ENCODE results near the gene GFOD1.
"Not testable (repeated sequence)": the region's sequence is repeated elsewhere in the genome, so short reads cannot be mapped to it uniquely, and the experiment has no call there.

Gene GFOD1

DNA sequence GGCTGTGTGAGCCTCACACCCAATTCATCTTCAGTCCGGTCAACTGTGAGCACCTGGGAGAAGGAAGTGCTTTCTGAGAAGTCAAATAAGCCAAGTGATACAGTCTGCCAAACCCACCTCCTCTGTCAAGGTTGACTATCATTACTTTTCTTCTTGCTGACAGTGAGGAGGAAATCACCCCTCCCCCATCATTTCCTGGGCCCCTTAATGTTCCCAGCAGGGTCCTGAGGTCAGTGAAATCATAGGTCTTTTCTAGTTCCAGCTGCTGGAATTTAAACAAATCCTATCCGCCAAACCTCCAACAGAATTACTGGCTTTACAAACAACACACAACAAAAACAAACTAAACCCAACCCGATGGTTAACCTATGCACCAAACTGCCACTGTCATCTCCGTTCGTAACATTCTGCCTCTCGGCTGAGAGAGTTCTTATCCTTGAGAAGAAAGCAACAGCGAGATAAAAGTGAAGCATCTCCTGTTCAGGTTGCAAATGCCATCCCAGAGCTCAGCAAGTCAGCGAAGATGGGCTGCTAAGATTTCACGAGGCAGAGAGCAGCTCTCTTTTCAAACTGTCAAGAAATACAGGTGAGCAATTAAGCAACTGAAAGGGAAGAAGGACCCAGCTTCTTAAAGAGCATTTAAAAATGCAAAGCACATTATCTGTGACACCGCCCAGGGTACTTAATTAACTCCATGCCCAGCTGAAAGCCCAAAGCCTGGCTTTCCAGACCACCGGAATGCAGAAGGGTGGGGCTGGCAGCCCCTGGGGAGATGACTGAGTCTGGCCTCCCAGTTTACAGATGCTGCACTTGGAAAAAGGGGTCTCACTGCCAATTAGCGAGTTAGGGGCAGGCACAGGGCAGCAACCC is 24.7 kb downstream of the GFOD1 start:
- DNase-seq, result no peak

DNA sequence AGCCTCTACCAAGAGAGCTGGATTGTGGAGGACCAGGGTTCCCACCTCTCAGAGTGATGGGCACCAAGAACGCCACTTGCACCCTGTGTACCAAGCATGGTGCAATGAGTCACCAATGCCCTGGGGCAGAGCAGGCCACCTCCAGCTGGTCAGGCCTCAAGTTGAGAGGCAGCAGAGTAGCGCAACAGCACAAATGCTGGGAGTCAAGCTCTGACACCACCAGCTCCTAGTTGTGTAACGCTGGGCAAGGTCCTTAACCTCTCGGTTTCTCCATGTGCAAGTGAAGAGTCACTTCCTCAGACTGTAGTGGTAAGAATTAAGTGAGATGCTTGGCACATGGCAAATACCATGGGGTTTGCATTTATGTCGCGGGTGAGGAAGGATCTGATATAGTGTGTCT is 25.6 kb downstream of the GFOD1 start:
- DNase-seq, result no peak

DNA sequence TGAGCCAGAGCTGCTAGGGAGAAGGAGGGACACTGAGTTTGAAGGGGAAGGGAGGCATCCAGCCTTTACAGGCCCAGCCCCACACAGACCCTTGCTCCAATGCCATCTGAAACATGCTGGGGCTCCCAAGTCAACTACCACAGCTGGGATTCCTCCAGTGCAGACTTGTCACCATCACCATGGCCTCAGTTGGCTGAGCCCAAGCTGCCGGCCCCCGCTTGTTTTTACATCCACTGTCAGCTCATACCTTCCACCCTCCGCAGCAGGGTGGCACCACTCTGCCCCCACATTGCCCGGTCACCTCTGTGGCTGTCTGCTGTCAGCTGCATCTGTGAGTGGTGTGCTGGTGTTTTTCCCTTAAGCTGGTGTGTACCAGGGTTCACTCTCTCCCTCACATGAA is 26.1 kb downstream of the GFOD1 start:
- no peak for DNase-seq

DNA sequence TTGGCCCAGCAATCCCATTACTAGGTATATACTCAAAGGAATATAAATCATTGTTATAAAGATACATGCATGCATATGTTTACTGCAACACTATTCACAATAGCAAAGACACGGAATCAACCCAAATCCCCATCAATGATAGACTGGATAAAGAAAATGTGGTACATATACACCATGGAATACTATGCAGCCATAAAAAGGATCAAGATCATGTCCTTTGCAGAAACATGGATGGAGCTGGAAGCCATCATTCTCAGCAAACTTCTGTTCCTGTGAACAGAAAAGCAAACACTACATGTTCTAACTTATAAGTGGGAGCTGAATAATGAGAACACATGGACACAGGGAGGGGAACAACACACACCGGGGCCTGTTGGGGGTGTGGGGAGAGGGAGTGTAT is 27.1 kb downstream of the GFOD1 start:
- DNase-seq, result not testable (repeated sequence)

DNA sequence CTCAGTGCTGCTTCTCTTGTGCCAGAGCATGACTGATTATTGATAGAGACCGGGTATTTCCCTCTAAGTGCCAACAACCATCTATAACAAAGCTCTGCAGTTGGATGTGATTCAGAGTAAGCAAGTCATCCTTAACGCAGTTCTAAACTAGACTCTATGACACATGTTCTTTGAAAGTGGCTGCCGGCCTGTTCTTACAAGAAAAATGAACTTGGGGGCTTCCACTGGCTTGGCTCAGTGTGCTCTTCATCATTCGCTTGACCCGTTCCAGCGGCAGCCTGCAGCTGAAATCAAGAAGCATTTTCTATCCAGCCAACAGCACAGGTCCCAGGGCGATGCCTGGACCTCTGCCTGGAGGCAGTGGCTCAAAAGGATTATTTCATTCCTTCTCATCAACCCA is 29.8 kb downstream of the GFOD1 start:
- no peak for DNase-seq

DNA sequence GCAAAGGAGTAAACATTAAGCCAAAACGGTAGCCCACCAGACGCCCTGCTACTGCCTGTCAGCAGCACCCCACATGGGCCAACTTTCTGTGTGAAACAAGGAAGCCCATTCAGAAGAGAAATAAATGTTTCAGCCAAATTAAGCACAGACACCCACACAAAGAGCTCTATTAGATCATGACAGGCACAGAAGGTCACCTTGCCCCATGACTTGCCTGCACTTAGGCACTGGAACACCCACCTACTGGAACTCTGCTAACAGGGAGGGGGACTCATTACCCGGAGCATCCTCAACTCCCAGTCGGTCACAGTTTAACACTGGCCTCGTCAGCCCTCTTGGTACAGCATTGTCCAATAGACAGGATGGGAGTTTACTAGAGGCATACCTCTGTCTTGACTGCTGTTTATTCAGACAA is 31.8 kb downstream of the GFOD1 start:
- no peak for DNase-seq

DNA sequence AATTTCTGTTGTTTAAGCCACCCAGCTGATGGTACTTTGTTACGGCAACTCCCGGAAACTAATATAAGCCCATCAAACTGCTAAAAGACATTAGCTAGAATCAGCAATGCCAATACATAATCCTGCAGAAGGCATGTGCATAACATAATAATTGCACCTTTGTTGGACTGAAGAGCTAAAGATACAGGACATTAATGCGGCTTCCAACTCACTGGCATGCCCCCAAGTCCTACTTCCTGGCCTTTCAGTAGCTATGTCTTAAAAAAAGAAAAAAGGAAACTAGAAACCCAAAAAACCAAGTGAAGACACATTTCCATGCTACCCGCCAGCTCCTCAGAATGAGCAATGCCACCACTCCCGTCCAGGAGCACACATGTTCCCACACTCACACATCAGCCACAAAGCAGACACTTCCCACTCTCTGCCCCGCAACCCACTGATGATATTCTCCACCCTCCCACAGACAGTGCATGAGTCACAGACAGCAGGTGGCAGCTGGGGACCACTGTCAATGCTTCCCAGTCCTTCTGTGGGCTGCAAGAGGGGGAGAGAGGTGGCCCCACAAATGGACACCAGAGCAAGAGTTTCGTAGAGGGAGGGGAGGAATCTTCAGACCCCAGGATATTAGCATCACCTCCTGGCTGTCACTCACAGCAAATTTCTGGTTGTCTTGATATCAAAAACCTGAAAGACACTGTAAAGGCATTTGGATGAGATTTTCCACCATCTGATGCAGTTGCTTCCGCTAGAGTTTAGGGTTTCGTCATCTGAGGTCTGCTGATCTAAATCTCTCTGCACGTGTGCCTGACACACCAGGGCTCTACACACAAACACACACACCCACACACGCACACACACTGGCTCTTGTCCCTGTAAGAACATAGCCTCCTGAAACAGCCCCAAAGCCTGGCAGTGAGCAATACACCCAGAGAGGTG is 32.8 kb downstream of the GFOD1 start:
- DNase-seq, result peak; percentile 69

DNA sequence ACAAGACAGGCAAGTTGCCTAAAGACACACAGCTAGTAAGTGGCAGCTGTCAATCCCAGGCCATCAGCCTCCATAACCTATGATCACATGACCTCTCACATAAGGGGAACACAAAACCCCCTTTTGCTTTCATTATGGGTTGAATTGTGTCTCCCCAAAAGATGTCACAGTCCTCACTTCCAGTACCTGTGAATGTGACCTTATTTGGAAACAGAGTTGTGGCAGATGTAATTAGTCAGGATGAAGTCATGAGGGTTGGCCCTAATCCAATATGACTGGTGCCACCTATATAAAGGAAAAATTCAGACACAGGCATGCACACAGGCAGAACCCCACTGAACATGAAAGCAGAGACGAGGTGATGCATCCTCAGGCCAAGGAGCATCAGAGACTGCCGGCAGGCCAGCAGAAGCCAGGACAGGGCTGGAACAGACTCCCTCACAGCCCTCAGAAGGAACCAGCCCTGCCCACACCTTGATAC is 33.6 kb downstream of the GFOD1 start:
- DNase-seq, result no peak

DNA sequence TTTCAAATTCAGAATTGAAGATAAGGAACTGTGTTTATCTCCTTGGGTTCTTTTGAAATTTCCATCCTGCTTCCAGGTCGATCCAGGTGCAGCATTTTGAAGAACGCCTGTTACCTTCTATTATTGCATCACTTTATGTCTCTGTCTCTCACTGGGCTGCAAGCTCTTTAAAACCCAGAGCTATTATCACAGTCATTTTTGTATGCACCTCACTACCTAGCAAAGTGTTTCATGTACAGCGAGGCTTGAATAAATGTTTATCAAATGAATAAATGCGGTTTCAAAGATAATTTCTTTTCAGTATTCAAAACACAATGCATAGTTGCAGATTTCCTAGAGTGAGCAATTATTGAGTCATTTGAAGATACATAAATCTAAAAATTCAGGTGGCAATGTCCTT is 34.2 kb downstream of the GFOD1 start:
- DNase-seq, result no peak

DNA sequence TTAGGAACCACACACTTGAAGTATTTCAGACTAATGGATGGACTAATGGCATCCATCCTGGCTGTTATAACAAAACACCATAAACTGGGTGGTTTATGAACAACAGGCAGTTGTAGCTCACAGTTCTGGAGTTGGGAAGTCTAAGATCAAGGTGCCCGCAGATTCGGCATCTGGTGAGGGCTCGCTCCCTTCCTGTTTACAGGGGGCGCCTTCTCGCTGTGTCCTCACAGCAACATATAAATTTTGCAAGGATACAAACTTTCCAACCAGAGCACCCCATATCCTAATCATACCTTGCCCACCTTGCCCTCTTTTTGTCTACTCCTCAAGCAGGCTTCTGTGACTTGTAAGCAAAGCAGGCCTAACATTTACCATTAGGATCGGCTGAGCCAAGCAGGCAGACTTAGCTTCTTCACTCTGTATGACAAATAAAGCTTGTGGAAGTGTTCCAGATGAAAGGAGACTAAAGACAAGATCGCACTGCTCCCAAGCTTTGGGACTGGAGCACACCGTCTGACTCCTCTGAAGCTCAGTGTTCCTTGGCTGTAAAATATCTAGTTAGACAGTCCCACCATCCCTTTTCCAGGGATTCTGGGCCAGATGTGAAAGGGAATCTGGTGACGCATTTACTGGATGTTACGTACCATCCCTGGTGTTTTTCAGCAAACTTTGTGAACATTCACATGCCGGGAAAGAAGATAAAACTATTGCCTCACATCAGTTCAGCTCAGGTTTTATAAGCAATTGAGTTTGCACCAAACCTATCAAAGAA is 34.9 kb downstream of the GFOD1 start:
- DNase-seq, result no peak

DNA sequence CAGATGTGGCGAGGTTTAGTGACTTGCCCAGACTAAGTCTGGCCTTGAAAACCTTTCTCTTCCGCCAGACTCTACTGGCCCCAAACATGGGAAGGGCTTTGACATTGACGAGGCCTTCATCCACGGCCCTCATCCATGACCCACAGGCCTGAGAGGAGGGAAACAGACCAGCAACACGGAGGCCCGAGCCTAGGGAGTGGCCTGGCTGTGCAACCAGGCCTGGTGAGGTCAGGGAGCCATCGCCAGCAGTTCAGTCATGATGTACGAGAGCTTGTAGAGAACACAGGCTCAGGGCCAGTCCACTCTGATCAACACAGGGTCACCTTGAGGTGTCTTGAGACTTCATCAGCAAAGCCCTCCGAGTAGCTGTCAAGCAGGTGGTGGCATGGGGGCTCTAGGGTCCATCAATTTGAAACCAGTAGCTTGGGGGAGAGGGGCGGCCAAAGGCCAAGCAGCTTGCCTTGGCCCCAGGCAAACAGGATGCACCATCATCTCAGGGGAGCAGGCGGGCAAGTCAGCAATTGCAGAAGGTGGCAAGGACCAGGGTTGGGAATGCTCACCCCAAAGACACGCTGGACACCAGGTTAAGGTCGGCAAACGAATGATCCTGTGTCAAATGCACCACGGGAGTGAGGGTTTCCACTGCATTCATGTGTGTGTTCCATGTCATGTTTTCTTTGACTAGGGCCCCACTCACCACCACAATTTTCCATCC is 36.1 kb downstream of the GFOD1 start:
- DNase-seq, result no peak

DNA sequence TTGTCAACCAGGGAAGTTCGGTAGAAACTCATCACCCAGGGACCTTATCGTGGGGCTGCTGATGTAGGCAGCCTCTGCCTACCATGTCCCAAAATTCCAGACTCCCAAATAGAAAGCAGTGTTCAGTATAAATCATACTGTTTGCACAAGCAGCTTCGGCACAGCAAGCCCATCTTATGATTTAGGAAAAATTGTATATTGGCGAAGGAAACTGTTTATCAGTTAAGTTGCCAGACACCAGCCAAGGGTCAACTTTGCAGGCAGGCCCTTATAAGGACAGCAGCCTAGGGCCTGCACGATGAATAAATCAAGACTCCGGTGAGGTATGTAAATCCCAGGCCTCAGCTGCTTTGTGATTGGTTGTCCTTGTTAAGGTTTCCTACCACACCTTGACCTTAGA is 36.8 kb downstream of the GFOD1 start:
- no peak for DNase-seq

DNA sequence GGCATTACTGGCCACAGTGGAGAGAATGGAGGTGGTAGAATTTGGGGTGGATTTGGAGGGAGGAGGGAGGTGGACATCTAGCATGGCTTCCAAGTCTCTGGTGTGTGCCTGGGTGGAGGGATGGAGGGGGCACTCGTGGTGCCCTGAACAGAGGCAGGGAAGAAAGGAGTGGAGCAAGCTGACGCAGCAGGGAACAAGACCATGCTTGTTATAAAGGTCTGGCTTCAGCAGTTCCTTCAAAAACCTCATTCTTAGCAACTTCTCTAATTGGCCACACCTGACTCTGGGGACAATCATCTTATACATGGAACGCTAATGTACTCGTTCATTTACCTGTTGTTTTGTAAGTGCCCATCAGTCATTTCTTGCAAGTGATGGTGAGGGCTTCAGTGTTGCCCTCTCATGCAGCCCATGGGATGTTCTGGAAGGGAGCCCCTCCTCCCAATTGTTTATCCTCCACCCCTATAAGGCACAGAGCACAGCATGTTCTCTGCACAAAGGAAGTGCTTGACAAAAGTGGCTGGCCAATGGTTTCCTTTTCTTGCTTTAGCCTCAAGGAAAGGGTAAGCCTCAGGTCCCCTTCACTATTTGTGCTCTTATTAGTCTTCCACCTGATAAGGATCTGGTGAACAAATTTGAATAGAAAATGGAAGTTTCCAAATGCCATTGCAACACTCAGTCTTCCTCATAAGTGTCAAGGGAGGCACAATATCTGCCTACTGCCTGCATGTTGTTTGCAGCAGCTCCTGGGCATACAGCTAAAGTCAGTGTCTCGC is 39.3 kb downstream of the GFOD1 start:
- DNase-seq, result no peak

DNA sequence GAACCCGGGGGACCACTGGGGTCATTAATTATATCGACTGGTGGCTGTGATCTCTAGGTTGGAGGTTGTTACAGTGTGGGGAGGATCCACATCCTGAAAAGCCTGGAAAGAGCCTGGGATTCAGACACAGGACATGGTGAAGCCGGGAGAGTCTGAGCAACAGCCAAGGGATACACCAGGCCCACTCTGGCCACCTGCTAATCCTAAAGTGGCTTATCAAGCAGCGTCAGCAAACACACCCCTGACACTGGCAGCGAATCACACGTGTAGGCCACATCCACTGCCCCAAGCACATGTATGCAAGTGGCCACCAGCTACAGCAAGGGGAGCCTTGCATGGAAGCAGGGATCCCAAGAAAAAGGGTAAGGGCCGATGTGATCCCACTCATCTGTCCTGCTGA is 41.0 kb downstream of the GFOD1 start:
- no peak for DNase-seq

DNA sequence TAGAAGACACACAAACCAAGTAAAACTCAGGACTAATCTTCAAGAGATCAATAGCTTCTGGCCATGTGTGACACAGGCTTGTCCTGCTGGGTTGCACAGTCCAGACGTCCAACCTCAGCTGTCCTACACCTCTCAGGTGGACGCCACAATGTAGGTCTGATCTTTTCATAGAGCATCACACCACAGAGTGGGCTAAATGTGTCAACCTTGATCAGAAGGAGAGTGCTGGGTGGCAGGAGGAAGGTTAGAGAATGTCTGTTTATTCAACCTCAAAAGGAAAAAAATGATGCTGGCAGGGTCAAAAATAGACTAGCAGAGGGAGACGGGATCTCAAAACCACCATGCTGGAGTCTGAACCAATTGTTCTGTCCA is 41.7 kb downstream of the GFOD1 start:
- DNase-seq, result no peak

DNA sequence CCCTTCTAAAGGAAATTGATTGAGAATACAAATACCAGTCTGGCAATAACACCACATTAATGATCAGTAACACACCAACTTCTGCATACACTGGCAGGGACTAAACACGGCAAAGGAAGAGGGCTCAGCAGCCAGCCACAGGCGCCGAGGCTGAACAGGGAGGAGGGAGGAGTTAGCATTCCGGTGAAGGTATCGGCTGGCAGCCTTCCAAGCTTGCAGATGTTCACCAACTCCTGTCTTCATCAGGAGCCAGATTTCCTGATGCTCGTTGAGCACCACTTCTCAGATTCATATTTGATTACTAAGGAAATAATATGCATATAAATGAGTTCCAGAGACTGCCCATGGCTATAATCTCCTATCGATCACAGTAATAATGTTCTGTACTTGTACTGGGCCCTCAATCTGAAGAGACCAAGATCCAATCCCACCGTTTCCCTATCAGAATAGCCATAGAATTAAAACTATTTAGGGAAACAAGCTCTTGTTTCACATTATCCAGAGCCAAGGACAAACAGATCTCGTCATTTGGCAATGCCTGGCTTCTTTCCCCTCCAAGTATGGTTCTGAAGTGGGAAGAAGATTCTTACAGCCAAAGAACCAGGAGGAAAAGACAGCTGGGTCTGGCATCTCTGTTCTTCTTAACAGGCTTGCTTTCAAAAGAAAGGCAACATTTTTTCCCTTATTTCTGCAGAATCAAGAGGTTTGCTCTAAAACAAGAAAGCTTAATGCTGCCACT is 42.2 kb downstream of the GFOD1 start:
- no peak for DNase-seq

DNA sequence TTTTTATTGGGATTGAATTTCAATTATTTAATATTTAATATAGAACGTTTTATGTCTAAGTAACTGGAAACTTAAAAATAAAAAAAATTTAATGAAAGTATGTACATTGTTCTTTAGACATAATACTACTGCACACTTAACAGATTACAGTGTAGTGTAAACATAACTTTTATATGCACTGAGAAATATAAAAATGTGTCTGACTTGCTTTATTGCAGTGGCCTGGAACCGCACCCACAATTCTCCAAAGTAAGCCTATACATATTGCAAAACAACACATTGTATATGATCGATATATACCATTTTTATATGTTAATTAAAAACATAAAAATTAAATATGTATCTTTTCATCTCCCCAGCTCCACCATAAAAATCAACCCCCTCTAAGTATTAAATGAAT is 42.8 kb downstream of the GFOD1 start:
- DNase-seq, result no peak

DNA sequence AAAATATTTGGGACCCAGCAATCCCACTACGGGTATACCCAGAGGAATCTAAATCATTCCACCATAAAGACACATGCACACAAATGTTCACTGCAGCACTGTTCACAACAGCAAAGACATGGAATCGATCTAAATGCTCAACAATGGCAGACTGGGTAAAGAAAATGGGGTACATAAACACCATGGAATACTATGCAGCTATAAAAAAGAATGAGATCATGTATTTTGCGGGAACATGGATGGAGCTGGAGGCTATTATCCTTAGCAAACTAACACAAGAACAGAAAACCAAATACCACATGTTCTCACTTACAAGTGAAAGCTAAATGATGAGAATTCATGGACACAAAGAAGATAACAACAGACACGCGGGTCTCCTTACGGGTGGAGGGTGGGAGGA is 43.4 kb downstream of the GFOD1 start:
- not testable (repeated sequence) for DNase-seq

DNA sequence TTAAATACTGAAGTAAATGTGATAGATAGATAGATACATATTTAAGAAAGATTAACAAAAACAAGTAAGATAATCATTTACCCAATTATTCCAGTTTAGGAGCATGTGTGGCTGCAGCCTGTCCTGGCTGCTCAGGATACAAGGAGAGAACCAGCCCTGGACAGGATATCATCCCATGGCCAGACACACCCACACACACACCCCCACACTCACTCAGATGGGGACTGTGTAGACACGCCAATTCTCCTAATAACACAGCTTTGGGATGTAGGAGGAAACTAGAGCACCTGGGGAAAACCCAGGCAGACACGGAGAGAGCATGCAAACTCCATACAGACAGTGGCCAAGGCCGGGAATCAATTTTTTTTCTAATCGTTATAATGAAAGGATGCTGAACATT is 45.6 kb downstream of the GFOD1 start:
- DNase-seq, result no peak

DNA sequence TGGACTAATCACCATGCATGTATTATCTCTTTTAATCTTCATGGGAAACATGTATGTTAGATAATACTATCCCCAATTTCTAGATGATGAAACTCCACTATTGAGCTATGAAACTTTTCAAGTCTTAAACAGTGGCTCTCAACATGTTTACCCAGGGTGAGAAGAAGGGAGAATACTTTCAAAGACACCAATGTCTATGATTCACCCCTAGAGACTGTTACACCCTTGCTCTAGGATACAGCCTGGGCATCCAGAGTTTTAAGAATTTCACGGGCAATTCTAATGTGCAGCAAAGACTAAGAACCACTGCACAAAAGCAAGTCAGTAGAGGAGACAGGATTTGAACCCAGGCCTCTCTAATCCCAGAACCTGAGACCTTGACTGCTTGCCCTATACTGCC is 47.8 kb downstream of the GFOD1 start:
- no peak for DNase-seq

DNA sequence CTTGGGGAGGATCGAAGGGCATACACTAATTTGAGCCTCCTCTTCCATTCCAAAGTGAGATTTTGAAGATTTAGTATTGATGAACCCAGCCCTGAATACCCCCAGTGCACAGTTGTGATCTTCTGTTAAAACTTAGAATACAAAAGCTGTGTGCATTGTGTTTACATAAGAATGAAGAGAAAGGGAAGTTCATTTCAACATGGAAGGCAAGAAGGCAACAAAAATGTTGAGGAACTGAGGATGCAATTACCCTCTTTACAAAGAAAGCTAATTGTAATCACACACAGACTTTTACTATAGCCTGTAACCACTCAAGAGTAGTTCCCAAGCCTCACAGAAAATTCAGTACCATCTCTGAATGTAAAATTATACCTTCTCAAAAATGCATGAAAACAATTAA is 49.3 kb downstream of the GFOD1 start:
- no peak for DNase-seq

Data from CD4-positive, alpha-beta T cell treated with Interleukin-12 subunit alpha and Interleukin-12 subunit beta, for 1 hour (primary cell).